Fibroblast of lung (primary cell): ENCODE measurements around the gene ATP8A2. TPM values are rescaled to one million over a fixed set of nuclear protein-coding genes. Genes with fewer than 3 reads are reported as not detected.
"Not testable (repeated sequence)": the region's sequence is repeated elsewhere in the genome, so short reads cannot be mapped to it uniquely, and the experiment has no call there.

Experiments
- DNase-seq, 2 donors: peaks; one replicate each; pipeline versions ENCODE4 v3.0.0 to v3.0.0-alpha.2; 2010; ENCODE audit warnings: low read depth in 2 of 2
- H2AFZ ChIP-seq: 2 replicates; pipeline ENCODE4 v1.5.1; 2012; ENCODE audit warnings: low read length, control low read depth, inconsistent platforms
- H3K27ac ChIP-seq: 2 replicates; pipeline ENCODE4 v1.5.1; 2011; ENCODE audit warnings: low read length, control low read depth; ENCODE audit not compliant: insufficient read depth
- H3K27me3 ChIP-seq: 2 replicates; pipeline ENCODE4 v1.5.1; 2011; ENCODE audit warnings: mild to moderate bottlenecking, low read length; ENCODE audit not compliant: control insufficient read depth, insufficient read depth
- H3K36me3 ChIP-seq: 2 replicates; pipeline ENCODE4 v1.5.1; 2011; ENCODE audit warnings: low read length; ENCODE audit not compliant: control insufficient read depth, insufficient read depth
- H3K4me1 ChIP-seq: 2 replicates; pipeline ENCODE4 v1.5.1; 2011; ENCODE audit warnings: low read length; ENCODE audit not compliant: control insufficient read depth, insufficient read depth; ENCODE audit errors: extremely low read depth
- H3K4me2 ChIP-seq: 2 replicates; pipeline ENCODE4 v1.5.1; 2011; ENCODE audit warnings: low read length, control low read depth; ENCODE audit not compliant: insufficient read depth; ENCODE audit errors: extremely low read depth
- H3K4me3 ChIP-seq, 4 experiments: fragments of 200-600 bp in 1 of 4; sonication (generic) in 1 of 4; replicated peaks in 1 of 4; 2 replicates each; pipeline ENCODE4 v1.5.1; 2011 to 2016; ENCODE audit warnings: low read length in 4 of 4, low read depth in 3 of 4, mild to moderate bottlenecking in 3 of 4, control low read depth in 2 of 4, inconsistent platforms in 1 of 4, mixed read lengths in 1 of 4; ENCODE audit not compliant: insufficient read depth in 1 of 4; ENCODE audit errors: control extremely low read depth in 1 of 4
- H3K79me2 ChIP-seq: 2 replicates; pipeline ENCODE4 v1.5.1; 2012; ENCODE audit warnings: mild to moderate bottlenecking, low read length, inconsistent platforms; ENCODE audit not compliant: control insufficient read depth, insufficient read depth
- H3K9ac ChIP-seq: 2 replicates; pipeline ENCODE4 v1.5.1; 2011; ENCODE audit warnings: mild to moderate bottlenecking, low read length, control low read depth; ENCODE audit not compliant: insufficient read depth
- H3K9me3 ChIP-seq: 2 replicates; pipeline ENCODE4 v1.5.1; 2012; ENCODE audit warnings: low read depth, low read length; ENCODE audit not compliant: control insufficient read depth, insufficient read depth
- H4K20me1 ChIP-seq: 2 replicates; pipeline ENCODE4 v1.5.1; 2011; ENCODE audit warnings: low read length; ENCODE audit not compliant: control insufficient read depth, insufficient read depth; ENCODE audit errors: extremely low read depth
- CTCF ChIP-seq, 2 donors: IDR thresholded peaks in 1 of 2; conservative IDR thresholded peaks in 1 of 2; 1 replicate in 1 of 2; 2 replicates in 1 of 2; pipeline ENCODE4 v1.5.1; 2011 to 2012; ENCODE audit warnings: low read length in 2 of 2, control low read depth in 1 of 2, inconsistent platforms in 1 of 2, low read depth in 1 of 2, mild to moderate bottlenecking in 1 of 2
- EZH2 ChIP-seq: IDR thresholded peaks from 2 replicates; pipeline ENCODE4 v1.5.1; 2012; ENCODE audit warnings: low read length, control low read depth, mild to moderate bottlenecking; ENCODE audit errors: missing control alignments
- polyA plus RNA-seq, 2 donors: library from polyadenylated mRNA; depleted of rRNA in 1 of 2; stranded (reverse) in 1 of 2; unstranded in 1 of 2; fragments of >200 nt; gene quantifications; 2 replicates each; pipeline ENCODE4 v1.2.1, GENCODE V29; 2011 to 2012; ENCODE audit warnings: missing spikeins in 1 of 2
- total RNA-seq: library from RNA; depleted of rRNA; stranded (reverse); fragments of >200 nt; gene quantifications from 2 replicates; pipeline ENCODE4 v1.2.1, GENCODE V29; 2014

Gene ATP8A2
- total and polyA plus RNA-seq, 2 donors (not counting 1 experiment from before 2014, with no cell fraction given), result under 0.01 to 0.01 TPM

DNA sequence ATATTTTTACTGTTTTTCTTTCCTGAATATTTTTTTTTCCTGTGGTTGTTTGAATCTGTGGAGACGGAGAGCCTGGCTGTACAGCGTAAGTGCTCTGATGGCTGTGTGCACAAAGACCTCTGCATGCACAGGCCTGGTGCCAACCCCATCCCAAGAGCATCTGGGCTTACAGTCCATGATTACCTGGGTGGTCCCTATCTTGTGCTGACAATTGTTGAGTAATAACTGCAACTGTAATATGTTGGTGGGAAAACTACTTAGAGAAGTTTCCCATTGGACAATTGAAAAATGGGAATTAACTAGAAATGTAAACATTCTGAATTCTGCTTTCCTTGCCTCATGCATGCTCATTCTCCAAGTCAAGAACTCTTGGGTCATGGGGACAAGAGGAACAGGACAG is 411.3 kb downstream of the ATP8A2 start:
- TF ChIP-seq CTCF (conservative IDR thresholded peaks at IDR 0.05 in 1 of 2, IDR thresholded peaks at IDR 0.05 in 1 of 2; ENCODE audit: low read depth in 1 of 2, low read length in 2 of 2) (no peak), EZH2 (no peak)
- Histone ChIP-seq H3K4me2 (no peak overlapping the region), H3K9me3 (no peaks in the 10 kb centered on the region), H3K36me3 (no peaks in the 10 kb centered on the region), H3K27ac (no peak overlapping the region), H4K20me1 (no peaks in the 10 kb centered on the region), H3K4me1 (no peaks in the 10 kb centered on the region), H3K79me2 (no peaks in the 10 kb centered on the region), H3K9ac (no peak overlapping the region), H2AFZ (no peak overlapping the region), H3K4me3 (no peak overlapping the region), H3K27me3 (no peaks in the 10 kb centered on the region)
- no peak for DNase-seq

GRCh38 chr13:25783601-25784024 is 411.8 kb downstream of the ATP8A2 start:
- Histone ChIP-seq H2AFZ (no peak overlapping the region), H3K27ac (no peak overlapping the region), H3K79me2 (no peaks in the 10 kb centered on the region), H3K36me3 (no peaks in the 10 kb centered on the region), H3K27me3 (no peaks in the 10 kb centered on the region), H3K4me3 (no peak overlapping the region), H3K9me3 (no peaks in the 10 kb centered on the region), H3K4me2 (no peak overlapping the region), H3K9ac (no peak overlapping the region), H3K4me1 (no peaks in the 10 kb centered on the region), H4K20me1 (no peaks in the 10 kb centered on the region)
- DNase-seq, result no peak
- no peak for TF ChIP-seq EZH2
- no peak for TF ChIP-seq CTCF (conservative IDR thresholded peaks at IDR 0.05 in 1 of 2, IDR thresholded peaks at IDR 0.05 in 1 of 2; ENCODE audit: low read depth in 1 of 2, low read length in 2 of 2)

GRCh38 chr13:25784119-25784518 is 412.3 kb downstream of the ATP8A2 start:
- H4K20me1 ChIP-seq, result no peaks in the 10 kb centered on the region
- no peaks in the 10 kb centered on the region for H3K9me3 ChIP-seq
- H2AFZ ChIP-seq, result no peak overlapping the region
- no peaks in the 10 kb centered on the region for H3K4me1 ChIP-seq
- no peaks in the 10 kb centered on the region for H3K79me2 ChIP-seq
- H3K27me3 ChIP-seq, result no peaks in the 10 kb centered on the region
- H3K27ac ChIP-seq, result no peak overlapping the region
- no peak overlapping the region for H3K9ac ChIP-seq
- DNase-seq, result no peak
- H3K4me2 ChIP-seq, result no peak overlapping the region
- no peak overlapping the region for H3K4me3 ChIP-seq
- H3K36me3 ChIP-seq, result no peaks in the 10 kb centered on the region
- TF ChIP-seq EZH2 (no peak), CTCF (conservative IDR thresholded peaks at IDR 0.05 in 1 of 2, IDR thresholded peaks at IDR 0.05 in 1 of 2; ENCODE audit: low read depth in 1 of 2, low read length in 2 of 2) (no peak)

- DNase-seq, H3K4me2 ChIP-seq, H3K9me3 ChIP-seq, H3K27me3 ChIP-seq, H3K9ac ChIP-seq, H4K20me1 ChIP-seq, H3K36me3 ChIP-seq, H3K27ac ChIP-seq, H3K4me1 ChIP-seq, H2AFZ ChIP-seq, H3K79me2 ChIP-seq, H3K4me3 ChIP-seq: not testable (repeated sequence)
Observed at GRCh38 chr13:25790137-25790536, 418.4 kb downstream of the ATP8A2 start.
